CD4-positive, CD25-positive, alpha-beta regulatory T cell (primary cell): ENCODE results near the gene MUL1. TPM values are rescaled to one million over a fixed set of nuclear protein-coding genes. Genes with fewer than 3 reads are reported as not detected.
A peak's percentile ranks its signal among the peaks of the same experiment; 100 is the strongest.
"Not testable (repeated sequence)": the region's sequence is repeated elsewhere in the genome, so short reads cannot be mapped to it uniquely, and the experiment has no call there.

Experiments used
- ATAC-seq, 2 donors: fragments of 150-1000 bp; cut with Tn5 transposase; one replicate each; pipeline ENCODE4 v1.10.0; 2021; ENCODE audit warnings: low read depth in 2 of 2, moderate number of reproducible peaks in 2 of 2, moderate library complexity in 1 of 2
- DNase-seq, 3 donors: peaks; one replicate each; pipeline versions ENCODE4 v3.0.0 to v3.0.0-alpha.2; 2012 to 2022; ENCODE audit warnings: mixed read lengths in 1 of 3
- H3K27ac ChIP-seq: one replicate; pipeline ENCODE4 v1.7.0; 2013; ENCODE audit warnings: mild to moderate bottlenecking, low read length; ENCODE audit not compliant: insufficient read depth, poor library complexity, severe bottlenecking
- H3K27me3 ChIP-seq: one replicate; pipeline ENCODE4 v1.7.0; 2013; ENCODE audit warnings: low read length; ENCODE audit not compliant: control insufficient read depth, insufficient read depth
- H3K36me3 ChIP-seq: one replicate; pipeline ENCODE4 v1.7.0; 2013; ENCODE audit warnings: mild to moderate bottlenecking, low read length, moderate library complexity; ENCODE audit not compliant: control insufficient read depth, insufficient read depth
- H3K4me1 ChIP-seq: 2 replicates; pipeline ENCODE4 v1.7.0; 2013; ENCODE audit warnings: mild to moderate bottlenecking, low read length; ENCODE audit not compliant: insufficient read depth, control insufficient read depth, poor library complexity, severe bottlenecking
- H3K4me3 ChIP-seq: one replicate; pipeline ENCODE4 v1.7.0; 2013; ENCODE audit warnings: low read depth, mild to moderate bottlenecking, low read length, moderate library complexity
- H3K9me3 ChIP-seq, 2 experiments: 1 replicate in 1 of 2; 2 replicates in 1 of 2; pipeline ENCODE4 v1.7.0; 2013; ENCODE audit warnings: low read length in 2 of 2, mild to moderate bottlenecking in 1 of 2, moderate library complexity in 1 of 2; ENCODE audit not compliant: control insufficient read depth in 2 of 2
- H3K27ac Mint-ChIP-seq, 3 donors: one replicate each; pipeline ENCODE4 v1.8.0; 2020 to 2022; ENCODE audit warnings: mild to moderate bottlenecking in 3 of 3, mixed read lengths in 3 of 3, moderate library complexity in 2 of 3
- H3K27me3 Mint-ChIP-seq: one replicate; pipeline ENCODE4 v1.8.0; 2022; ENCODE audit warnings: mild to moderate bottlenecking, mixed read lengths
- H3K36me3 Mint-ChIP-seq: one replicate; pipeline ENCODE4 v1.8.0; 2020; ENCODE audit warnings: mixed read lengths
- H3K4me1 Mint-ChIP-seq, 4 donors: one replicate each; pipeline ENCODE4 v1.8.0; 2020 to 2022; ENCODE audit warnings: mixed read lengths in 4 of 4, mild to moderate bottlenecking in 1 of 4
- H3K4me3 Mint-ChIP-seq, 4 donors: one replicate each; pipeline ENCODE4 v1.8.0; 2020 to 2022; ENCODE audit warnings: mild to moderate bottlenecking in 4 of 4, mixed read lengths in 4 of 4, moderate library complexity in 3 of 4
- H3K9me3 Mint-ChIP-seq, 7 donors: one replicate each; pipeline ENCODE4 v1.8.0; 2020 to 2022; ENCODE audit warnings: mixed read lengths in 7 of 7, mild to moderate bottlenecking in 3 of 7, moderate library complexity in 2 of 7
- polyA plus RNA-seq, 4 donors: library from polyadenylated mRNA; unstranded; fragments of 300-500 nt; fragmentation: Illumina TruSeq; gene quantifications; one replicate each; pipeline ENCODE4 v1.2.3, GENCODE V29; 2021
- total RNA-seq: library from RNA; stranded (reverse); gene quantifications from one replicate; pipeline ENCODE4 v1.2.3, GENCODE V29; 2022

Gene MUL1
- total and polyA plus RNA-seq, 5 donors from 2014 or later, result 20.4 to 47.0 (median 35.1) TPM

GRCh38 chr1:20528221-20528620 is 20.3 kb upstream of the MUL1 start:
- Mint-ChIP-seq H3K9me3 (peaks cover 0 to 1% (median 0%) of the 10 kb centered on the region in 7 donors), H3K27me3 (peaks cover 29% of the 10 kb centered on the region), H3K36me3 (no peaks in the 10 kb centered on the region), H3K4me1 (no peaks in the 10 kb centered on the region), H3K27ac (no peak overlapping the region), H3K4me3 (no peak overlapping the region)
- Histone ChIP-seq H3K9me3 (no peaks in the 10 kb centered on the region), H3K4me1 (no peaks in the 10 kb centered on the region), H3K27me3 (peaks cover 9% of the 10 kb centered on the region), H3K27ac (no peak overlapping the region), H3K36me3 (no peaks in the 10 kb centered on the region), H3K4me3 (no peak overlapping the region)
- ATAC-seq (no peak), DNase-seq (no peak)

- Mint-ChIP-seq H3K4me1 (peaks cover 0 to 4% (median 2%) of the 10 kb centered on the region in 4 donors), H3K9me3 (no peaks in the 10 kb centered on the region), H3K27me3 (peaks cover 24% of the 10 kb centered on the region), H3K27ac (no peak overlapping the region), H3K36me3 (no peaks in the 10 kb centered on the region), H3K4me3 (no peak overlapping the region)
- peaks cover 8% of the 10 kb centered on the region for H3K27me3 ChIP-seq
- no peaks in the 10 kb centered on the region for H3K4me1 ChIP-seq
- no peak overlapping the region for H3K4me3 ChIP-seq
- H3K36me3 ChIP-seq, result no peaks in the 10 kb centered on the region
- ATAC-seq (no peak), DNase-seq (no peak)
- no peak overlapping the region for H3K27ac ChIP-seq
- no peaks in the 10 kb centered on the region for H3K9me3 ChIP-seq
These were observed 18.3 kb upstream of the MUL1 start for GRCh38 chr1:20526267-20526666.

GRCh38 chr1:20521960-20522861 is 14.3 kb upstream of the MUL1 start:
- DNase-seq, result peak; percentile 48 to 54 (median 52)

GRCh38 chr1:20519609-20520262 is 11.8 kb upstream of the MUL1 start:
- H3K27me3 ChIP-seq, H3K27ac Mint-ChIP-seq, H3K9me3 ChIP-seq, H3K9me3 Mint-ChIP-seq, H3K36me3 ChIP-seq, DNase-seq, H3K4me1 Mint-ChIP-seq, H3K4me1 ChIP-seq, H3K27ac ChIP-seq, H3K4me3 ChIP-seq, ATAC-seq, H3K36me3 Mint-ChIP-seq, H3K4me3 Mint-ChIP-seq: not testable (repeated sequence)
- H3K27me3 Mint-ChIP-seq, result peaks cover 23% of the 10 kb centered on the region

More at GRCh38 chr1:20521960-20522861, 14.3 kb upstream of the MUL1 start:
- no peak overlapping the region for H3K4me3 Mint-ChIP-seq
- Histone ChIP-seq H3K27ac (no peak overlapping the region), H3K27me3 (peaks cover 2% of the 10 kb centered on the region), H3K36me3 (no peaks in the 10 kb centered on the region), H3K4me1 (no peaks in the 10 kb centered on the region), H3K4me3 (no peak overlapping the region), H3K9me3 (no peaks in the 10 kb centered on the region)
- H3K9me3 Mint-ChIP-seq, result no peaks in the 10 kb centered on the region
- H3K36me3 Mint-ChIP-seq, result no peaks in the 10 kb centered on the region
- H3K4me1 Mint-ChIP-seq, result peaks cover 0 to 4% (median 2%) of the 10 kb centered on the region in 4 donors
- H3K27me3 Mint-ChIP-seq, result peaks cover 15% of the 10 kb centered on the region
- ATAC-seq, result no peak
- H3K27ac Mint-ChIP-seq, result no peak overlapping the region

GRCh38 chr1:20511518-20512428 is 3.8 kb upstream of the MUL1 start:
- Mint-ChIP-seq H3K27ac (no peak overlapping the region), H3K9me3 (no peaks in the 10 kb centered on the region), H3K27me3 (peaks cover 32% of the 10 kb centered on the region), H3K4me3 (peak overlapping the region in 1 of 4 donors; percentile 32), H3K4me1 (peaks cover 3 to 12% (median 9%) of the 10 kb centered on the region in 4 donors), H3K36me3 (peaks cover 4% of the 10 kb centered on the region)
- peaks cover 14% of the 10 kb centered on the region for H3K4me1 ChIP-seq
- ATAC-seq (no peak), DNase-seq (no peak)
- no peak overlapping the region for H3K27ac ChIP-seq
- H3K27me3 ChIP-seq, result peaks cover 5% of the 10 kb centered on the region
- no peak overlapping the region for H3K4me3 ChIP-seq
- no peaks in the 10 kb centered on the region for H3K36me3 ChIP-seq
- H3K9me3 ChIP-seq, result no peaks in the 10 kb centered on the region

GRCh38 chr1:20508411-20508771 is 440 bp upstream of the MUL1 start:
- ATAC-seq, result no peak
- peak overlapping the region; percentile 86 to 97 (median 91) for H3K4me3 Mint-ChIP-seq

GRCh38 chr1:20507248-20507563 is 745 bp downstream of the MUL1 start:
- Histone ChIP-seq H3K36me3 (peaks cover 20% of the 10 kb centered on the region), H3K4me3 (peak overlapping the region; percentile 89), H3K4me1 (peaks cover 23% of the 10 kb centered on the region), H3K27ac (peak overlapping the region; percentile 96), H3K27me3 (peaks cover 5% of the 10 kb centered on the region), H3K9me3 (no peaks in the 10 kb centered on the region)
- Mint-ChIP-seq H3K27me3 (peaks cover 7% of the 10 kb centered on the region), H3K4me1 (peaks cover 6 to 36% (median 21%) of the 10 kb centered on the region in 4 donors), H3K27ac (peak overlapping the region; percentile 80 to 92 (median 82)), H3K9me3 (no peaks in the 10 kb centered on the region), H3K36me3 (peaks cover 4% of the 10 kb centered on the region), H3K4me3 (peak overlapping the region; percentile 86 to 97 (median 91))
- ATAC-seq (no peak), DNase-seq (no peak)

More at GRCh38 chr1:20508411-20508771, 440 bp upstream of the MUL1 start:
- Histone ChIP-seq H3K27me3 (peaks cover 5% of the 10 kb centered on the region), H3K36me3 (peaks cover 9% of the 10 kb centered on the region), H3K27ac (peak overlapping the region; percentile 96), H3K4me1 (peaks cover 23% of the 10 kb centered on the region), H3K4me3 (peak overlapping the region; percentile 89), H3K9me3 (no peaks in the 10 kb centered on the region)
- DNase-seq, result no peak
- Mint-ChIP-seq H3K27me3 (peaks cover 18% of the 10 kb centered on the region), H3K9me3 (no peaks in the 10 kb centered on the region), H3K4me1 (peaks cover 6 to 36% (median 21%) of the 10 kb centered on the region in 4 donors), H3K27ac (peak overlapping the region; percentile 82 to 92 (median 87)), H3K36me3 (peaks cover 4% of the 10 kb centered on the region)
